Measurements from ENCODE around the gene ZNF511.

DNA sequence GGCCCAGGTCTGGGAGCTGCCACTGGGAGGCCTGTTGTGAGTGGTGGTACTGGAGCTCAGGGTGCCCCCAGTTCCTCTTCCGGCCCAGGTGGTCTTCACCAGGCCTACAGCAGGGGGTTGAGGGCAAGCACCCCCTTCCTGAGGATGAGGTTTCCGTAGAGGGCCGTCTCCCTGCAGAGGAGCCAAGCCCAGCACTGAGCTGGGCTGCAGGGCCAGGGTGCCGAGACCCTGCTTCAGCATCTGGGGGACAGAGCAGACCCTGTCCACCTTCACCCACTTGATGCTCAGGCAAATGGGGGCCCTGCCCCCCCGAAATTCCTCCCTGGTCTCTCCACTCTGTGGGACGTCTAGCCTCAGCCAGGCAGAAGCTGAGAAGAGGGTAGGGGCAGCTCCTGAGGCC lies 46.6 kb downstream of the ZNF511 start:
- TF ChIP-seq, protein P1, sequence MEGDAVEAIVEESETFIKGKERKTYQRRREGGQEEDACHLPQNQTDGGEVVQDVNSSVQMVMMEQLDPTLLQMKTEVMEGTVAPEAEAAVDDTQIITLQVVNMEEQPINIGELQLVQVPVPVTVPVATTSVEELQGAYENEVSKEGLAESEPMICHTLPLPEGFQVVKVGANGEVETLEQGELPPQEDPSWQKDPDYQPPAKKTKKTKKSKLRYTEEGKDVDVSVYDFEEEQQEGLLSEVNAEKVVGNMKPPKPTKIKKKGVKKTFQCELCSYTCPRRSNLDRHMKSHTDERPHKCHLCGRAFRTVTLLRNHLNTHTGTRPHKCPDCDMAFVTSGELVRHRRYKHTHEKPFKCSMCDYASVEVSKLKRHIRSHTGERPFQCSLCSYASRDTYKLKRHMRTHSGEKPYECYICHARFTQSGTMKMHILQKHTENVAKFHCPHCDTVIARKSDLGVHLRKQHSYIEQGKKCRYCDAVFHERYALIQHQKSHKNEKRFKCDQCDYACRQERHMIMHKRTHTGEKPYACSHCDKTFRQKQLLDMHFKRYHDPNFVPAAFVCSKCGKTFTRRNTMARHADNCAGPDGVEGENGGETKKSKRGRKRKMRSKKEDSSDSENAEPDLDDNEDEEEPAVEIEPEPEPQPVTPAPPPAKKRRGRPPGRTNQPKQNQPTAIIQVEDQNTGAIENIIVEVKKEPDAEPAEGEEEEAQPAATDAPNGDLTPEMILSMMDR (IDR thresholded peaks at IDR 0.05): no peak
- TF ChIP-seq POLR2AphosphoS5 (IDR thresholded peaks at IDR 0.05): no peak
